Measurements from ENCODE around the gene STX19. TPM values are rescaled to one million over a fixed set of nuclear protein-coding genes. Genes with fewer than 3 reads are reported as not detected.
"Not testable (repeated sequence)": the region's sequence is repeated elsewhere in the genome, so short reads cannot be mapped to it uniquely, and the experiment has no call there.

The STX19 gene, protein sequence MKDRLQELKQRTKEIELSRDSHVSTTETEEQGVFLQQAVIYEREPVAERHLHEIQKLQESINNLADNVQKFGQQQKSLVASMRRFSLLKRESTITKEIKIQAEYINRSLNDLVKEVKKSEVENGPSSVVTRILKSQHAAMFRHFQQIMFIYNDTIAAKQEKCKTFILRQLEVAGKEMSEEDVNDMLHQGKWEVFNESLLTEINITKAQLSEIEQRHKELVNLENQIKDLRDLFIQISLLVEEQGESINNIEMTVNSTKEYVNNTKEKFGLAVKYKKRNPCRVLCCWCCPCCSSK
- total RNA-seq (2014; rRNA removed; shearing (Covaris generic)): not detected in 2 replicates

GRCh38 chr3:94028093-94028837 is at the start of gene STX19:
Gene STX19, minus strand, starts transcription at chr3:94028597. Its CDS starts 13,328 bp downstream, at chr3:94015269.
- no peak for DNase-seq (ENCODE audit: low spot score)

GRCh38 chr3:94076055-94076454 is 47.7 kb upstream of the STX19 start:
- no peak for DNase-seq (ENCODE audit: low spot score)

GRCh38 chr3:94071713-94072284 is 43.4 kb upstream of the STX19 start:
- DNase-seq (ENCODE audit: low spot score): no peak

- DNase-seq (ENCODE audit: low spot score): no peak
Measured at GRCh38 chr3:94070341-94070911, 42.0 kb upstream of the STX19 start.

DNA sequence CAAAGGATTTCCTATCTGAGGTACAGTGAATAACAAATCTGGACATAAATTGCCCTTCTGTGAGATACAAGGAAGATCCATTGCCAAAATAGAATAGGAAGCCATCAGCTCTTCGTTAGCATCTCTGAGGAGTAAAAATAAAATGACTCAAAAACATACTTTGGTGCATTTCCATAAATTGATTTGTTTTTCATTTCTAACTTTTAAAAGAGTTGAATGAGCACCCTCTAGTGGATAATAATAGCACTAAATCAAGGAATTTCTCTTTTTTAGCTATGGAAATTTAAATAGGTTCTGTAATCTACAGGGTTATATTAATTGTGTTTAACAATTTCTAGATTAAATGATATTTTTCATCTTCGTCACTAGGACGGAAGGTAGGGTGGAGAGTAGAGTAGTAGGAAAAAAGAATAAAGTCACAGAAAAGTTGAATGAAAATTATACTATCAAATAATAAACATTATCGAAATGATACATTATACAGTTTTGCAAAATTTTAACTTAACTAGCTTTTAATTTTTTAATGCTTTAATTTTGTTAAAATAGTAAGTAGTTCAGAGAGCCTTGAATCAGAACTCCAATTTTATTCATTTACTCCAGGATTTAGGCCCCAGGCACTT is 40.9 kb upstream of the STX19 start:
- no peak for DNase-seq (ENCODE audit: low spot score)

GRCh38 chr3:94066506-94067500 is 38.4 kb upstream of the STX19 start:
- no peak for DNase-seq (ENCODE audit: low spot score)

DNA sequence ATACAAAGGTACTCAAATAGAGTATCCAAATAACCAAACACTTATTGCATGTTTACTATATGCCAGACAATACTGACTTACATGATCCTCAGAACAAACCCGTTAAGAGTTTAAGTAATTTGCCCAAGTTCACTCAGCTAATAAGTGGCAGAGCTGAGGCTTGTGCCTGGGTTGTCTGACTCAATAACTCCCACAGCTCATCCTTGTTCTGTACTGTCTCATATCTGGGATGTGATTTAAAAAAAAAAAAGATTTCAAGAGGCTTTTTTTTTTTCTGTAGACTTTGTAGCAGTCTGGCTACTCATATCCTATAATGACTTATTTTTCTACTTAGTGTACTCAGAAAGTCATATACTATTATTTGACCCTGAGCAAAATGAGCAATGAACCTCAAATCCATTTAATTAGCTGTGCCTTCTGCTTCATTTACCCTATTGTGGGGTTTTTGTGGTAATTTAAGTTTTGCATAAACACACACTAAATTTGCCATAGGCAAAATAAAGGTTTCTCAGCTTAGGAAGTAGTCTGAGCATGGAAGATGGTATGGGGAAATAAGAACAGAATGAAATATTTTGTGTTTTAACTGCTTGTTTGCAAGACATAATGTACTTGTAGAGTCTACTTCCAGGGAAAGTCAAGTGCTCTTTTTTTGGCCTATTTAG is 37.6 kb upstream of the STX19 start:
- no peak for DNase-seq (ENCODE audit: low spot score)

DNA sequence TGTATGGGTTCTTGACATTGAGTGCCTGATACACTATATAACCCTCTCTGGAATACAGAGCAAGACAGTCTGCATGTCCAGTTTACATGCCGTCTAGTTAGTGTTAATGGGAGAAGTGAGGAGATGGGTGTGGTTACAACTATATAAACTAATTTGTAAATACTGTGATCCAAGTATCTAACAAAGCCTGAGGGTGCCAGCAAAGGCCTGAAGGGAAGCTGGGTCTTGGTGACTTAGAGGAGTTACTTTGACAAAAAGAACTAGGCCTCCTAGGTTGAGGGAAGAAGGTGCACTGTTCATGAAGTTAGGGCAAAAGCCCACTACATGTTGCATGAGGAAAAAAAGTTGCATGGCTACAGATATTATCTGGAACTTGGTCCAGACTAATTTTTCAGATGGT is 36.7 kb upstream of the STX19 start:
- DNase-seq (ENCODE audit: low spot score): no peak

DNA sequence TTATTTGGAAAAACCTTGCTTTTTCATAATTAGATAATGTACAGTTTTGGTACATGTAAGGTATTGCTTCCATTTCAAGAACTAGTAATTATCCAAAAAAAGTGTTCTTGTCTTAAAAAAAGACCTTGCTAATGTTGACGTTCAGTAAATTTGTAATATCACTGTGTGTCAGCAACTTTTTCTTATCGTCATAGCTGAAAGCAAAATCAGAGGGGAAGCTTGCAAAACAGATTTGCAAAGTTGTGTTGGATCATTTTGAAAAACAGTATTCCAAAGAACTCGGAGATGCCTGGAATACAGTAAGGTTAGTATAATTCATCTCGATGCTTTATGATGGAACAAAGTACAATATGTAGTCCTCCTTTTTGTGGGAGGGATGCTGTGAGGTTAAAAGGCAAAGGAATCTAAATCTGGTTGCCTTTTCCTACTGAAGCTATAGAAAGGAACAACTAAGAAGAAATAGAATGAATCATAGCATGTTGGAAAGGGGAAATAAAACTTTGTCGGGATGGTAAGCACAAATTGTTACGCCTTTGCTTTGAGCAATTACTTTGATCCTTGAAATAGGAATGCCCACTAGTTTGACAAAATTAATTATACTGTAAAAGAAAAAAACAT is 36.0 kb upstream of the STX19 start:
- DNase-seq (ENCODE audit: low spot score): no peak

- no peak for DNase-seq (ENCODE audit: low spot score)
Measured at GRCh38 chr3:94063496-94064119, 35.2 kb upstream of the STX19 start.

GRCh38 chr3:94062513-94063404 is 34.4 kb upstream of the STX19 start, which contains the start of the genes DHFR2 and NSUN3:
Gene DHFR2, minus strand, starts transcription at chr3:94062916. Its CDS starts 1,405 bp downstream, at chr3:94061511.
Gene NSUN3, plus strand, starts transcription at chr3:94063061. Its CDS starts 66 bp downstream, at chr3:94063127.
- peak; percentile 97 for DNase-seq (ENCODE audit: low spot score)

GRCh38 chr3:94061297-94061696 is 32.9 kb upstream of the STX19 start:
- DNase-seq (ENCODE audit: low spot score): no peak

DNA sequence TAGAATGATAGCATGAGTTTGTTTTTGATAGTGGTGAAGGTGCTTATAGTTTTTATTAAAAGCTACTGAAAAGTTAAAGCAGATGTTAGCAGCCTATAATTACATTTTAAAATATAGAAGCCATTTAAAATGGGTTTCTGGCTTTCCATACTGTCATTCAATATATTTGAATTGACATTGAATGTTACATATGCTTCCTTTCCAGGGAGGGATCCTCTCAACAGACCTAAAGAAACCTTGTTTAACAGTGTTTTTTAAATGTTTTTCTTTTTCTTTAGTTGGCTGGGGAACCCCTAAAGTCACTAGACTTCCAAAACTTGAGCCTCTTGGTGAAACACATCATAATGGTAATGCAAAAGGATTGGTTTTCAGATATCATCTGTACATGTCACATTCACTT is 22.1 kb upstream of the STX19 start:
- no peak for DNase-seq (ENCODE audit: low spot score)

DNA sequence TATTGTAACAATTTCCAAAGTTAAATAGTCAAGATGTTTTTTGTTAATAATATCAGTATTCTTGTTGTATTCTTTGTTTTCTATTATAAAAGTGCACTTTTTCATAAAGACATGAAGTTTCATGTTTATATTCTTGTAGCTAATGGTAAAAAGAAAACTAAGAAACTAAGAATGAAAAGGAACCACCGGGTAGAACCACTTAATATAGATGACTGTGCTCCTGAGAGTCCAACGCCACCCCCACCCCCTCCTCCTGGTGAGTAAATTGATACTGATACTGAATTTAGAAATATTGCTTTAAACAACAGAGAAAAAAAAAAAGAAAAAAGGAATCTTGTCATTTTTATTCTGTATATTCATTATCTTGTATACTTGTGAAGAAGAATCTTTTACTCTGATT is 20.9 kb upstream of the STX19 start:
- DNase-seq (ENCODE audit: low spot score): no peak

DNA sequence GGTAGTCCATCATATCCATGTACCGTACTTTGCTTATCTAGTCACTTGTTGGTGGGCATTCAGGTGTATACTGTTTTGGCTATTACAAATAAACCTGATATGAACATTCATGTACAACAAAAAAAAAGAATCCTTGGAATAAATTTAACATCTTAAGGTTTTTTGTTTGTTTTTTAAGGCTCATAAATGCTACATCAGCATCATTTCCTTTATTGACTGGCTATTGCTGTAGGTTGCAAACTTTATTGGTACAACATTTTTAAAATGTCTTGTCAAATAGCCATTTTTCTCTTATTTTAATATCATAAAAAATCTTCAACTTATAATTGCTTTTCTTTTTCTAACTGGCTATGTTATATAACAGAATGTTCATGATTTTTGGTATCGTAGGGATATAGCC is 18.1 kb upstream of the STX19 start:
- DNase-seq (ENCODE audit: low spot score): no peak

GRCh38 chr3:94044100-94044936 is 15.9 kb upstream of the STX19 start:
- DNase-seq (ENCODE audit: low spot score): not testable (repeated sequence)

- no peak for DNase-seq (ENCODE audit: low spot score)
Measured at GRCh38 chr3:94043285-94043684, 14.9 kb upstream of the STX19 start.
